Neural cell (in vitro differentiated cells): ENCODE data around the gene CDH12.

Experiments
- CTCF ChIP-seq: fragments of 450-650 bp; IDR thresholded peaks from 2 replicates; pipeline ENCODE4 v1.5.1; 2014; ENCODE audit warnings: antibody characterized with exemption, mild to moderate bottlenecking, moderate library complexity; ENCODE audit not compliant: poor library complexity, severe bottlenecking
- EP300 ChIP-seq: fragments of 450-650 bp; conservative IDR thresholded peaks from 2 replicates; pipeline ENCODE4 v1.6.1; 2014; ENCODE audit warnings: antibody characterized with exemption, mild to moderate bottlenecking, moderate library complexity; ENCODE audit not compliant: poor library complexity, severe bottlenecking
- EZH2 ChIP-seq: fragments of 200-600, 300-800 bp; shearing (Covaris generic), sonication (generic); IDR thresholded peaks from 2 replicates; pipeline ENCODE4 v1.6.1; 2014; ENCODE audit warnings: antibody characterized with exemption, low read length, borderline replicate concordance, mild to moderate bottlenecking; ENCODE audit not compliant: insufficient read depth, poor library complexity, severe bottlenecking
- MXI1 ChIP-seq: fragments of 450-650 bp; conservative IDR thresholded peaks from 2 replicates; pipeline ENCODE4 v1.6.1; 2014; ENCODE audit warnings: antibody characterized with exemption, mild to moderate bottlenecking; ENCODE audit not compliant: poor library complexity, severe bottlenecking
- POLR2AphosphoS5 ChIP-seq: IDR thresholded peaks from 2 replicates; pipeline ENCODE4 v1.6.1; 2012
- RAD21 ChIP-seq: fragments of 450-650 bp; conservative IDR thresholded peaks from 2 replicates; pipeline ENCODE4 v1.6.1; 2014; ENCODE audit warnings: antibody characterized with exemption, mild to moderate bottlenecking, moderate library complexity
- REST ChIP-seq: IDR thresholded peaks from 2 replicates; pipeline ENCODE4 v1.6.1; 2012; ENCODE audit warnings: borderline replicate concordance
- SMC3 ChIP-seq: fragments of 450-650 bp; conservative IDR thresholded peaks from 2 replicates; pipeline ENCODE4 v1.6.1; 2014; ENCODE audit warnings: antibody characterized with exemption, mild to moderate bottlenecking, moderate library complexity; ENCODE audit not compliant: poor library complexity
- TAF1 ChIP-seq: IDR thresholded peaks from 2 replicates; pipeline ENCODE4 v1.6.1; 2012; ENCODE audit warnings: low read depth

- TF ChIP-seq CTCF, result no peak
- no peak for TF ChIP-seq SMC3
- no peak for TF ChIP-seq POLR2AphosphoS5
- TF ChIP-seq EP300, result no peak
- no peak for TF ChIP-seq REST
- TF ChIP-seq EZH2, result no peak
- no peak for TF ChIP-seq TAF1
- TF ChIP-seq RAD21, result no peak
- TF ChIP-seq MXI1, result no peak
Observed at GRCh38 chr5:22053195-22053594, 799.9 kb downstream of the CDH12 start.
